GM18858 (cell line): ENCODE results near the gene ZCCHC9.
"Not testable (repeated sequence)": the region's sequence is repeated elsewhere in the genome, so short reads cannot be mapped to it uniquely, and the experiment has no call there.

Source experiments
- ATAC-seq: cut with Tn5 transposase; IDR thresholded peaks from one replicate; pipeline ENCODE4 v1.9.1; 2021; ENCODE audit not compliant: unreplicated experiment

Gene ZCCHC9

GRCh38 chr5:81301271-81302015 lies at the start of gene ZCCHC9:
Gene ZCCHC9, plus strand, starts transcription at chr5:81301587. Its CDS starts 3,171 bp downstream, at chr5:81304758.
- peak; percentile 85 for ATAC-seq

GRCh38 chr5:81251922-81252321 lies 49.5 kb upstream of the ZCCHC9 start:
- ATAC-seq: no peak

GRCh38 chr5:81252904-81253303 lies 48.5 kb upstream of the ZCCHC9 start:
- no peak for ATAC-seq

- no peak for ATAC-seq
These were observed 47.5 kb upstream of the ZCCHC9 start for GRCh38 chr5:81253875-81254274.

GRCh38 chr5:81254886-81255559 lies 46.4 kb upstream of the ZCCHC9 start:
- no peak for ATAC-seq

- ATAC-seq: no peak
These were observed 44.6 kb upstream of the ZCCHC9 start for GRCh38 chr5:81256766-81257165.

GRCh38 chr5:81262796-81263195 lies 38.6 kb upstream of the ZCCHC9 start:
- not testable (repeated sequence) for ATAC-seq

GRCh38 chr5:81265101-81265500 lies 36.3 kb upstream of the ZCCHC9 start:
- no peak for ATAC-seq

- ATAC-seq: no peak
These were observed 32.7 kb upstream of the ZCCHC9 start for GRCh38 chr5:81268521-81269196.

- ATAC-seq: no peak
These were observed 31.5 kb upstream of the ZCCHC9 start for GRCh38 chr5:81269751-81270393.

GRCh38 chr5:81270394-81271027 lies 30.9 kb upstream of the ZCCHC9 start:
- ATAC-seq: not testable (repeated sequence)

- no peak for ATAC-seq
These were observed 17.4 kb upstream of the ZCCHC9 start for GRCh38 chr5:81283976-81284375.

- no peak for ATAC-seq
These were observed 15.2 kb upstream of the ZCCHC9 start for GRCh38 chr5:81286059-81286617.

GRCh38 chr5:81288021-81288433 lies 13.4 kb upstream of the ZCCHC9 start:
- ATAC-seq: no peak

GRCh38 chr5:81290146-81290545 lies 11.2 kb upstream of the ZCCHC9 start:
- ATAC-seq: no peak

GRCh38 chr5:81292130-81292529 lies 9.3 kb upstream of the ZCCHC9 start:
- no peak for ATAC-seq

GRCh38 chr5:81294021-81294420 lies 7.4 kb upstream of the ZCCHC9 start:
- ATAC-seq: not testable (repeated sequence)

- no peak for ATAC-seq
These were observed 3.9 kb upstream of the ZCCHC9 start for GRCh38 chr5:81297531-81297930.

GRCh38 chr5:81300921-81301270 lies 491 bp upstream of the ZCCHC9 start:
- ATAC-seq: no peak

GRCh38 chr5:81302596-81302995 lies 1.2 kb downstream of the ZCCHC9 start:
- ATAC-seq: no peak

- ATAC-seq: no peak
These were observed 2.2 kb downstream of the ZCCHC9 start for GRCh38 chr5:81303563-81303962.
